Embryonic facial prominence (tissue), 1 donor: ENCODE data around the gene SLC22A3.
A peak's percentile ranks its signal among the peaks of the same experiment; 100 is the strongest.
"Not testable (repeated sequence)": the region's sequence is repeated elsewhere in the genome, so short reads cannot be mapped to it uniquely, and the experiment has no call there.

ENCODE experiments used
- DNase-seq: peaks from one replicate; pipeline ENCODE4 v3.0.0-alpha.2; 2016; ENCODE audit errors: extremely low spot score

The SLC22A3 gene

GRCh38 chr6:160442151-160442550, 94.0 kb downstream of the SLC22A3 start:
- DNase-seq = no peak

GRCh38 chr6:160445130-160445529, 97.0 kb downstream of the SLC22A3 start:
- DNase-seq = no peak

- DNase-seq = no peak
Observed at GRCh38 chr6:160447350-160447749, 99.2 kb downstream of the SLC22A3 start.

GRCh38 chr6:160449787-160450186, 101.6 kb downstream of the SLC22A3 start:
- DNase-seq = not testable (repeated sequence)

- no peak for DNase-seq
Observed at GRCh38 chr6:160450849-160451248, 102.7 kb downstream of the SLC22A3 start.

GRCh38 chr6:160454303-160454702, 106.1 kb downstream of the SLC22A3 start:
- no peak for DNase-seq

GRCh38 chr6:160455081-160455480, 106.9 kb downstream of the SLC22A3 start:
- DNase-seq = no peak

GRCh38 chr6:160455541-160456213, 107.5 kb downstream of the SLC22A3 start:
- DNase-seq = peak; percentile 27

- no peak for DNase-seq
Observed at GRCh38 chr6:160456214-160456546, 108.0 kb downstream of the SLC22A3 start.

- no peak for DNase-seq
Observed at GRCh38 chr6:160457823-160458222, 109.6 kb downstream of the SLC22A3 start.

GRCh38 chr6:160461641-160462040, 113.5 kb downstream of the SLC22A3 start:
- DNase-seq = no peak

GRCh38 chr6:160462116-160462515, 113.9 kb downstream of the SLC22A3 start:
- DNase-seq = no peak

GRCh38 chr6:160462551-160463109, 114.5 kb downstream of the SLC22A3 start:
- DNase-seq = no peak

GRCh38 chr6:160464744-160465143, 116.6 kb downstream of the SLC22A3 start:
- no peak for DNase-seq

- DNase-seq = not testable (repeated sequence)
Observed at GRCh38 chr6:160467261-160467871, 119.2 kb downstream of the SLC22A3 start.

GRCh38 chr6:160469153-160469552, 121.0 kb downstream of the SLC22A3 start:
- DNase-seq = no peak

- DNase-seq = not testable (repeated sequence)
Observed at GRCh38 chr6:160476056-160476455, 127.9 kb downstream of the SLC22A3 start.

- not testable (repeated sequence) for DNase-seq
Observed at GRCh38 chr6:160477072-160477471, 128.9 kb downstream of the SLC22A3 start.

- no peak for DNase-seq
Observed at GRCh38 chr6:160477901-160478300, 129.7 kb downstream of the SLC22A3 start.

- no peak for DNase-seq
Observed at GRCh38 chr6:160487116-160487515, 138.9 kb downstream of the SLC22A3 start.

GRCh38 chr6:160489091-160489490, 140.9 kb downstream of the SLC22A3 start:
- no peak for DNase-seq

GRCh38 chr6:160494576-160494975, 146.4 kb downstream of the SLC22A3 start:
- no peak for DNase-seq

GRCh38 chr6:160500639-160501038, 152.5 kb downstream of the SLC22A3 start:
- DNase-seq = no peak
